Measurements from ENCODE around the gene KRTAP4-1.
"Not testable (repeated sequence)": the region's sequence is repeated elsewhere in the genome, so short reads cannot be mapped to it uniquely, and the experiment has no call there.

KRTAP4-1 gene

DNA sequence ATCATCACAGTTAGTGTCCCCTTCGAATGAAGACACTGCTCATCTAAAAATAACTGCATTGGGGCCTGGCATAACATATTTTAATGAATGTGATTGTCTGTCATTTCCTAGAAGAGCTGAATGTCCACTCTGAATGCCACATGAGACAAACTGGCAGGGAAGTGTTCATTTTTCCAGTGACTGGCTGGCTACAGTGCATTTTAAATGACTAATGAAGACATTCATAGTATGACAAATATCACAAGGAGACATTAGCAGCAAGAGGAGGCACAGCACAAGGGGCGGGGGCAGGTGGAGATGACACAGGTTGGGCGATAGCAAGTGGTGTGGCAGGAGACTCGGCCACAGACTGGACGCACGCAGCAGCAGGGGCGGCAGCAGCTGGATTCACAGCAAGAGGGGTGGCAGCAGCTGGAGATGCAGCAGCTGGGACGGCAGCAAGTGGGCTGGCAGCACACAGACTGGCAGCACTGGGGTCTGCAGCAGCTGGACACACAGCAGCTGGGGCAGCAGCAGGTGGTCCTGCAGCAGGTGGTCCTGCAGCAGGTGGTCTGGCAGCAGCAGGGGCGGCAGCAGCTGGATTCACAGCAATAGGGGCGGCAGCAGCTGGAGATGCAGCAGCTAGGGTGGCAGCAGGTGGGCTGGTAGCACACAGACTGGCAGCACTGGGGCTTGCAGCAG lies 35.6 kb downstream of the KRTAP4-1 start:
- H3K4me1 ChIP-seq (ENCODE audit: control insufficient read depth, insufficient read depth, low read length); H3K36me3 ChIP-seq (ENCODE audit: control insufficient read depth in 2 of 2, insufficient read depth in 1 of 2, low read length in 2 of 2); H3K4me3 ChIP-seq (ENCODE audit: low read depth, low read length); CTCF ChIA-PET; H3K27ac ChIP-seq (ENCODE audit: extremely low read depth, low read depth, low read length); H3K9me3 ChIP-seq (ENCODE audit: control insufficient read depth, insufficient read depth, low read depth, low read length); POLR2A ChIA-PET: not testable (repeated sequence)
- peak; percentile 84 for TF ChIP-seq ZIC2 (tag by site-specific recombination; IDR thresholded peaks at IDR 0.05)
- TF ChIP-seq SCRT2 (tag by site-specific recombination; IDR thresholded peaks at IDR 0.05), result peak; percentile 86
- peak; percentile 95 for TF ChIP-seq SCRT1 (tag by site-specific recombination; IDR thresholded peaks at IDR 0.05; ENCODE audit: borderline replicate concordance)

DNA sequence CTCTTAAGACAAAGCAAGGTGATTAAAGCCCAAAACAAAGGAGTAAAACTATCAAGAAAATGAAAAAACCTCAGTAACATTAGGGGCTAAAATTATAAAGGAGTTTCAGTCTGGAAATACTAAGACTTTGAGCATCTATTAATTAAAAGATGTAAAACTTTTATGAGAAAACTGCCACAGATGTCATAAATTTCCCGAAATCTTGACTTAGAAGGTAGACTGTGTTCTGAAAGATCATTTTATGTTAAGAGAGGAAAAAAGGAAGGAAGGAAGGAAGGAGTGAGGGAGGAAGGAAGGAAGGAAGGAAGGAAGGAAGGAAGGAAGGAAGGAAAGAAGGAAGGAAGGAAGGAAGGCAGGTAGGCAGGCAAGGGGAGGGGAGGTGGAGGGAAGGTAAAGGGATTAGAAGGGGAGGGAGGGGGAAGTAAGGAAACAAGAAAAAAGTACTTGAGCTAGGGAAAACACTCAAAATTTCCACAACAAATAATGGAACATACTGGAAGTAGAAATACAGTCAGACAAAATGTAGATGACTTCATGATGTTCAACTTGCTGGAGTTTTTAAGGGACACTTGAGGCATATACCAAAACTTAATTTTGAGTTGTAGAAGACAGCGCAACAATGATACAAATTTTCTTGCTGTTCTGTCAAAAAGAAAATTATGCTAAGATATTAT lies 37.0 kb downstream of the KRTAP4-1 start:
- no peak overlapping the region for H3K27ac ChIP-seq (ENCODE audit: extremely low read depth, low read depth, low read length)

DNA sequence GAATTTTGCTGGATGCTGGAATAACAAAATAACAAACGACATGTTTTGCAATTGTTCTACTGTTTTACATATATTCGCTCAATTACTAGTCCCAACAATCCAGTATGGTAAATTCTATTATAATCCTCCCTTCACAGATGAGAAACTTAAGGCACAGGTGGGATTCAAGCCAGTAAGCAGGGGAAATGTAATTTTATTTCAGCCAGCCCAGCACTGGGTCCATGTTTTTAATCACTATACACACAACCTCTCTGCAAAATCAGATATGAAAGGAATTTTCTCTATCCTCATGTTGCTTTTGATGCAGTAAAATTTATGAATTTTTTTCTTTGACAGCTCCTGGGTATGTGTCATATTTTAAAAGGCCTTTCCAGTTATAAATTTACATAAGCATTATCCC lies 39.5 kb downstream of the KRTAP4-1 start:
- no peak for TF ChIP-seq OVOL3 (tag by site-specific recombination; IDR thresholded peaks at IDR 0.05)
- no peak overlapping the region for H3K4me3 ChIP-seq (ENCODE audit: low read depth, low read length)
- POLR2A ChIA-PET, result no interaction called here
- no peaks in the 10 kb centered on the region for H3K36me3 ChIP-seq (ENCODE audit: control insufficient read depth in 2 of 2, insufficient read depth in 1 of 2, low read length in 2 of 2)
- CTCF ChIA-PET, result no interaction called here
- H3K4me1 ChIP-seq (ENCODE audit: control insufficient read depth, insufficient read depth, low read length), result no peaks in the 10 kb centered on the region
- H3K9me3 ChIP-seq (ENCODE audit: control insufficient read depth, insufficient read depth, low read depth, low read length), result no peaks in the 10 kb centered on the region
- no peak overlapping the region for H3K27ac ChIP-seq (ENCODE audit: extremely low read depth, low read depth, low read length)

More for the DNA sequence above, 37.0 kb downstream of the KRTAP4-1 start:
- POLR2A ChIA-PET, result no interaction called here
- CTCF ChIA-PET, result interaction anchor here (0.7 to 1.5 kb wide), 5 partner anchors 12 to 518 kb away, joined by 3 to 4 read pairs (median 3); no protein-coding TSS in a partner anchor
- H3K4me1 ChIP-seq (ENCODE audit: control insufficient read depth, insufficient read depth, low read length), result no peaks in the 10 kb centered on the region
- H3K9me3 ChIP-seq (ENCODE audit: control insufficient read depth, insufficient read depth, low read depth, low read length), result no peaks in the 10 kb centered on the region
- H3K36me3 ChIP-seq (ENCODE audit: control insufficient read depth in 2 of 2, insufficient read depth in 1 of 2, low read length in 2 of 2), result no peaks in the 10 kb centered on the region
- TF ChIP-seq ZNF571 (tag by site-specific recombination; IDR thresholded peaks at IDR 0.05) (no peak), SP2 (tag by site-specific recombination; IDR thresholded peaks at IDR 0.05) (no peak), ZFP69B (tag by site-specific recombination; IDR thresholded peaks at IDR 0.05) (no peak), ZNF366 (tag by site-specific recombination; conservative IDR thresholded peaks at IDR 0.05) (peak; percentile 68), ZNF548 (tag by site-specific recombination; IDR thresholded peaks at IDR 0.05) (no peak)
- TF ChIP-seq, protein P1, sequence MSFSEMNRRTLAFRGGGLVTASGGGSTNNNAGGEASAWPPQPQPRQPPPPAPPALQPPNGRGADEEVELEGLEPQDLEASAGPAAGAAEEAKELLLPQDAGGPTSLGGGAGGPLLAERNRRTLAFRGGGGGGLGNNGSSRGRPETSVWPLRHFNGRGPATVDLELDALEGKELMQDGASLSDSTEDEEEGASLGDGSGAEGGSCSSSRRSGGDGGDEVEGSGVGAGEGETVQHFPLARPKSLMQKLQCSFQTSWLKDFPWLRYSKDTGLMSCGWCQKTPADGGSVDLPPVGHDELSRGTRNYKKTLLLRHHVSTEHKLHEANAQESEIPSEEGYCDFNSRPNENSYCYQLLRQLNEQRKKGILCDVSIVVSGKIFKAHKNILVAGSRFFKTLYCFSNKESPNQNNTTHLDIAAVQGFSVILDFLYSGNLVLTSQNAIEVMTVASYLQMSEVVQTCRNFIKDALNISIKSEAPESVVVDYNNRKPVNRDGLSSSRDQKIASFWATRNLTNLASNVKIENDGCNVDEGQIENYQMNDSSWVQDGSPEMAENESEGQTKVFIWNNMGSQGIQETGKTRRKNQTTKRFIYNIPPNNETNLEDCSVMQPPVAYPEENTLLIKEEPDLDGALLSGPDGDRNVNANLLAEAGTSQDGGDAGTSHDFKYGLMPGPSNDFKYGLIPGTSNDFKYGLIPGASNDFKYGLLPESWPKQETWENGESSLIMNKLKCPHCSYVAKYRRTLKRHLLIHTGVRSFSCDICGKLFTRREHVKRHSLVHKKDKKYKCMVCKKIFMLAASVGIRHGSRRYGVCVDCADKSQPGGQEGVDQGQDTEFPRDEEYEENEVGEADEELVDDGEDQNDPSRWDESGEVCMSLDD (tag by site-specific recombination; IDR thresholded peaks at IDR 0.05), result no peak
- no peak overlapping the region for H3K4me3 ChIP-seq (ENCODE audit: low read depth, low read length)

DNA sequence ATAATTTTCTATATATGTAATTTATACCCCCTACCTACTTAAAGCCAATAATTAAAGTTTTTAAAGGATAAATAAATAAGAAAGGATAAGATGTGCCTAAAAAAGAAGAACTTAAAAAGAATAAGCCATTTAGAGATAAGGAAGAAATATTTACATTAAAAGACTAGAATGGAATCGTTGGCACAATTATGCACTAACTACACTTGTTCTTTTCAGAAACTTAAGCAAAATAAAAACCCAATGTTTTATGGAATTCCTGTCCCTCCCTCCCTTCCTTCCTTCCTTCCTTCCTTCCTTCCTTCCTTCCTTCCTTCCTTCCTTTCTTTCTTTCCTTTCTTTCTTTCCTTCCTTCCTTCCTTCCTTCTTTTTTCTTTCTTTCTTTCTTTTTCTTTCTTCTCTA lies 39.9 kb downstream of the KRTAP4-1 start:
- CTCF ChIA-PET, result no interaction called here
- Histone ChIP-seq H3K4me3 (ENCODE audit: low read depth, low read length) (no peak overlapping the region), H3K36me3 (ENCODE audit: control insufficient read depth in 2 of 2, insufficient read depth in 1 of 2, low read length in 2 of 2) (no peaks in the 10 kb centered on the region), H3K4me1 (ENCODE audit: control insufficient read depth, insufficient read depth, low read length) (no peaks in the 10 kb centered on the region), H3K9me3 (ENCODE audit: control insufficient read depth, insufficient read depth, low read depth, low read length) (no peaks in the 10 kb centered on the region), H3K27ac (ENCODE audit: extremely low read depth, low read depth, low read length) (no peak overlapping the region)
- TF ChIP-seq ZNF16 (tag by site-specific recombination; IDR thresholded peaks at IDR 0.05; ENCODE audit: low read depth) (no peak), ZNF366 (tag by site-specific recombination; conservative IDR thresholded peaks at IDR 0.05) (0 out of 2 replicates have a peak, but pooled peaks have one; percentile 28)
- POLR2A ChIA-PET, result no interaction called here

DNA sequence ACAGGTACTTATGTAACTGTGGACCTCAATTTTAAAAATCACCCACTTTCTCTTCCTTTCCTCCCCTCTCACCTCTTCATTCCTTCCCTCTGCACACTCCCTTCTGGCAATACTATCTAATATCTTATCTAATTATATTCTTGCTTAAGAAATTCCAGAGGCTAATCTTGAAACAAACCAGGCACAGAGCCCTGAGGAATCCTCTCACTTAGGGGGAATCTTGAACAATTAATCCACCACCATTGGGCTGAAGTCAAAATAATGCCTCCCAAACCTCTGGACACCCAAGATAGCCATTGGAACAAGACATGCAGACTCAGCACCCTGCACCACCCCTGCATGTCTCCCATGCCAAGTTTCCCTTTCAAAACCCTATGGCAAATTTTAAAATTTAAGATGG lies 43.4 kb downstream of the KRTAP4-1 start:
- H3K36me3 ChIP-seq (ENCODE audit: control insufficient read depth in 2 of 2, insufficient read depth in 1 of 2, low read length in 2 of 2), result no peaks in the 10 kb centered on the region
- no peak overlapping the region for H3K4me3 ChIP-seq (ENCODE audit: low read depth, low read length)
- H3K9me3 ChIP-seq (ENCODE audit: control insufficient read depth, insufficient read depth, low read depth, low read length), result no peaks in the 10 kb centered on the region
- no peak overlapping the region for H3K27ac ChIP-seq (ENCODE audit: extremely low read depth, low read depth, low read length)
- ChIA-PET POLR2A (no interaction called here), CTCF (interaction anchor here (1.0 kb wide), 1 partner anchor 181 kb away, joined by 4 read pairs; no protein-coding TSS in a partner anchor)
- H3K4me1 ChIP-seq (ENCODE audit: control insufficient read depth, insufficient read depth, low read length), result no peaks in the 10 kb centered on the region
- TF ChIP-seq ZNF184 (tag by site-specific recombination; IDR thresholded peaks at IDR 0.05) (no peak), KLF8 (tag by site-specific recombination; IDR thresholded peaks at IDR 0.05) (no peak), ZNF777 (tag by site-specific recombination; IDR thresholded peaks at IDR 0.05; ENCODE audit: borderline replicate concordance) (no peak), ZNF16 (tag by site-specific recombination; IDR thresholded peaks at IDR 0.05; ENCODE audit: low read depth) (no peak), ZNF510 (tag by site-specific recombination; IDR thresholded peaks at IDR 0.05; ENCODE audit: insufficient replicate concordance) (no peak), RBAK (tag by site-specific recombination; IDR thresholded peaks at IDR 0.05) (no peak), ZNF426 (tag by site-specific recombination; IDR thresholded peaks at IDR 0.05) (no peak), ZNF146 (tag by site-specific recombination; IDR thresholded peaks at IDR 0.05) (no peak), ZFHX2 (tag by site-specific recombination; conservative IDR thresholded peaks at IDR 0.05) (no peak)
- TF ChIP-seq, protein P1 (tag by site-specific recombination; IDR thresholded peaks at IDR 0.05), result no peak

All from HEK293 (cell line).